Measurements from ENCODE around the gene RHBDD3.
"Not testable (repeated sequence)": the region's sequence is repeated elsewhere in the genome, so short reads cannot be mapped to it uniquely, and the experiment has no call there.

Gene RHBDD3

GRCh38 chr22:29245626-29246385 lies 22.0 kb downstream of the RHBDD3 start:
- no peak for DNase-seq

GRCh38 chr22:29244785-29245625 lies 22.8 kb downstream of the RHBDD3 start:
- no peak for DNase-seq

GRCh38 chr22:29243874-29244446 lies 23.8 kb downstream of the RHBDD3 start:
- no peak for DNase-seq

GRCh38 chr22:29240481-29240880 lies 27.3 kb downstream of the RHBDD3 start:
- not testable (repeated sequence) for DNase-seq

GRCh38 chr22:29233277-29233877 lies 34.4 kb downstream of the RHBDD3 start:
- DNase-seq, result no peak

GRCh38 chr22:29231971-29232959 lies 35.5 kb downstream of the RHBDD3 start:
- no peak for DNase-seq

- no peak for DNase-seq
Observed at GRCh38 chr22:29230972-29231875, 36.6 kb downstream of the RHBDD3 start.

GRCh38 chr22:29226351-29226981 lies 41.3 kb downstream of the RHBDD3 start:
- DNase-seq, result no peak

GRCh38 chr22:29225422-29226090 lies 42.2 kb downstream of the RHBDD3 start:
- DNase-seq, result no peak

GRCh38 chr22:29224859-29225410 lies 42.8 kb downstream of the RHBDD3 start:
- no peak for DNase-seq

- DNase-seq, result no peak
Observed at GRCh38 chr22:29224121-29224858, 43.5 kb downstream of the RHBDD3 start.

- DNase-seq, result no peak
Observed at GRCh38 chr22:29219881-29220670, 47.7 kb downstream of the RHBDD3 start.

- DNase-seq, result not testable (repeated sequence)
Observed at GRCh38 chr22:29219409-29219782, 48.4 kb downstream of the RHBDD3 start.

GRCh38 chr22:29218758-29219408 lies 48.9 kb downstream of the RHBDD3 start:
- no peak for DNase-seq

- DNase-seq, result no peak
Observed at GRCh38 chr22:29217827-29218757, 49.7 kb downstream of the RHBDD3 start.
